ENCODE measurements around the gene SMCHD1.
"Not testable (repeated sequence)": the region's sequence is repeated elsewhere in the genome, so short reads cannot be mapped to it uniquely, and the experiment has no call there.

Gene SMCHD1

GRCh38 chr18:2715990-2716389, 60.5 kb downstream of the SMCHD1 start:
- DNase-seq (ENCODE audit: low read depth in 1 of 2, low spot score in 1 of 2) = no peak

GRCh38 chr18:2716394-2717326, 61.1 kb downstream of the SMCHD1 start:
- no peak for DNase-seq (ENCODE audit: low read depth in 1 of 2, low spot score in 1 of 2)

DNA sequence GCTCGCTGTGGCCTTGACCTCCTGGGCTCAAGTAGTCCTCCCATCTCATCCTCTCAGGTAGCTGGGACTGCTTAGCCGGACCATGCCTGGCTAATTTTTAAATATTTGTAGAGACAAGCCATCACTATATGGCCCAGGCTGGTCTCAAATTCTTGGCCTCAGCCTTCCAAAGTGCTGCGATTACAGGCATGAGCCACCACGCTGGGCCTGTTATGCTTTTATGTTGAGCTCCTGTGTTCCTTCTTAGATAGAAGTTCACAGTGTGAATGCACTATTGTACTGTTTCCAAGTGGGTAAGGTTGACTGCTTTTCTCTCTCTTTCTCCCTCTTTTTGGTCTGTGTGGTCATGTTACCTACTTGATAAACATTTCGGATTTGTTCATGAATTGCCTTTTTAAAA, 61.9 kb downstream of the SMCHD1 start:
- no peak for DNase-seq (ENCODE audit: low read depth in 1 of 2, low spot score in 1 of 2)

DNA sequence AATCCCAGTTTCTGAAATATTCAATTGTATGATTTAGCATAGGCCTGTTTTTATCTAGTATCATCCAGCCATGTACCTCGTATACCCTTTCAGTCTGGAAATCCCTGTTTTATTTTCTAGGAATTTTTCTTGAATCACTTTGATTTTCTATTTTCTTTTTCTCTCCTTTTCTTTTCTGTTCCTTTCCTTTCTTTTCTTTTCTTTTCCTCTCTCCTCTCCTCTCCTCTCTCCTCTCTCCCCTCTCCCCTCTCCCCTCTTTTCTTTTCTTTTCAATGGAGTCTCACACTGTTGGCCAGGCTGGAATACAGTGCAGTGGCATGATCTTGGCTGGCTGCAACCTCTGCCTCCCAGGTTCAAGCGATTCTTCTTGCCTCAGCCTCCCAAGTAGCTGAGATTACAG, 63.5 kb downstream of the SMCHD1 start:
- no peak for DNase-seq (ENCODE audit: low read depth in 1 of 2, low spot score in 1 of 2)

GRCh38 chr18:2723207-2723606, 67.7 kb downstream of the SMCHD1 start:
- DNase-seq (ENCODE audit: low read depth in 1 of 2, low spot score in 1 of 2) = no peak

GRCh38 chr18:2729757-2730156, 74.2 kb downstream of the SMCHD1 start:
- DNase-seq (ENCODE audit: low read depth in 1 of 2, low spot score in 1 of 2) = no peak

DNA sequence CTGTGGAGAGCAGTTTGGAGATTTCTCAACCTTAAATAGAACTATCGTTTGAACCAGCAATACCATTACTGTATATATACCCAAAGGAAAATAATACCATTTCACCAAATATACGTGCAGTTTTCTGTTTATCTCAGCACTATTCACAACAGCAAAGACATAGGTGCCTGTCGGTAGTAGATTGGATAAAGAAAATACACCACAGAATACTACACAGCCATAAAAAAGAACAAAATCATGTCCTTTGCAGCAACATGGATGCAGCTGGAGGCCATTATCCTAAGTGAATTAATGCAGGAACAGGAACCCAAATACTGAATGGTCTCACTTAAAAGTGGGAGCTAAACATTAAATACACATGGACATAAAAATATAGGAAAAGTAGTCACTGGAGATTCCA, 81.3 kb downstream of the SMCHD1 start:
- DNase-seq (ENCODE audit: low read depth in 1 of 2, low spot score in 1 of 2) = no peak

- not testable (repeated sequence) for DNase-seq (ENCODE audit: low read depth in 1 of 2, low spot score in 1 of 2)
These were observed 84.6 kb downstream of the SMCHD1 start for GRCh38 chr18:2740082-2740481.

- DNase-seq (ENCODE audit: low read depth in 1 of 2, low spot score in 1 of 2) = no peak
These were observed 90.7 kb downstream of the SMCHD1 start for GRCh38 chr18:2746274-2746673.

- no peak for DNase-seq (ENCODE audit: low read depth in 1 of 2, low spot score in 1 of 2)
These were observed 102.8 kb downstream of the SMCHD1 start for GRCh38 chr18:2758309-2758708.

GRCh38 chr18:2774669-2775068, 119.1 kb downstream of the SMCHD1 start:
- DNase-seq (ENCODE audit: low read depth in 1 of 2, low spot score in 1 of 2) = no peak

- no peak for DNase-seq (ENCODE audit: low read depth in 1 of 2, low spot score in 1 of 2)
These were observed 121.1 kb downstream of the SMCHD1 start for GRCh38 chr18:2776601-2777000.

GRCh38 chr18:2777241-2777640, 121.7 kb downstream of the SMCHD1 start:
- no peak for DNase-seq (ENCODE audit: low read depth in 1 of 2, low spot score in 1 of 2)

DNA sequence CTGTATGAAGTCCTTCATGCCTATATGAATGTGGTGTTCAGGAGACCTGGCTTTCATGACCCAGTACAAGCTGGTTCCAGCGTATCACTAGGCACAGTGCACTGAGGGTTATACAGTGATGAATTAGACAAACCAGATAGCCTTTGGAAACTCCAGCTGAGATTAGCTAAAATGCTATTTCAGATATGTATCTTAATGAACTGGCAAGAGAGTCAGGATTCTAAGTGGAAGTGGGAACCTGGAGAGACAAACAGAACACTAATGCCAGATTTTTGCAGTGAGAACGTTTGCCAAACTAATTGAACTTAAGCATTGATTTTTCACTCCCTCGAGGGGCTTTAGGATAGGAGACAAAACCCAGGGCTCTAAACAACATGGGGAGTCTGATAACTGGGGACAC, 125.2 kb downstream of the SMCHD1 start:
- no peak for DNase-seq (ENCODE audit: low read depth in 1 of 2, low spot score in 1 of 2)

GRCh38 chr18:2787225-2787624, 131.7 kb downstream of the SMCHD1 start:
- no peak for DNase-seq (ENCODE audit: low read depth in 1 of 2, low spot score in 1 of 2)

DNA sequence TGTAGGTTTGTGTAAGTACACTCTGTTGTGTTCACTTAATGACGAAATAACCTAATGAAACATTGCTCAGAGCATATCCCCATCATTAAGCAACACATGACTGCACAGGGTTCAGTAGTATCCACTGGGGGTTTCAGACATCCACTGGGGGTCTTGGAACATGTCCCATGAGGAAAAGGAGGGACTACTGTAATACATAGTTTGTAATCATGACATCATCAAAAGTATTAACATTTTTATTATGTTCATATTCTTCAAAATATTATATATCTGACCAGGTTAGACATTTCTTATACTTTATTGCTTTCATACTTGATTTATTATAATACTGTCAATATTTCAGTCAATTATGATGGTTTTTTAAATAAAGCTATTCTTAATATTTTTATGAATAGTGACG, 136.9 kb downstream of the SMCHD1 start:
- DNase-seq (ENCODE audit: low read depth in 1 of 2, low spot score in 1 of 2) = no peak

GRCh38 chr18:2794159-2794558, 138.6 kb downstream of the SMCHD1 start:
- no peak for DNase-seq (ENCODE audit: low read depth in 1 of 2, low spot score in 1 of 2)

DNA sequence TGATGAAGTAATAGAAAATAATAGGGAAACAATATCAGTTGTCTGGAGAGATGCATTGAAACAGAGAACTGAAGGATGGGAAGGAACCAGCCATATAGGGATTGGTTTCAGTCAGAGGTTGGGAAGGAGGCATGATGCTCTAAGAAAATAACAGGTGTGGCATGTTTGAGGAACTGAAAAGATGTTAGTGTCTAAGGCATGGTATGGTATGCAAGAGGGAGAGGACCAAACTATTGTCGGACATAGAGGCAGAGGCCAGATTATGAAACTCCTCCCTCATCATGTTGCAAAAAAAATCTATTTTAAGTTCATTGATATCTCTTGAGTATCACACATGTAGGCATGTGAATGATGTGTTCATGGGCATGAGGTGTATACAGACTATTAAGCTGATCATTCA, 142.4 kb downstream of the SMCHD1 start:
- no peak for DNase-seq (ENCODE audit: low read depth in 1 of 2, low spot score in 1 of 2)

- no peak for DNase-seq (ENCODE audit: low read depth in 1 of 2, low spot score in 1 of 2)
These were observed 143.8 kb downstream of the SMCHD1 start for GRCh38 chr18:2799369-2799768.

- DNase-seq (ENCODE audit: low read depth in 1 of 2, low spot score in 1 of 2) = no peak
These were observed 150.7 kb downstream of the SMCHD1 start for GRCh38 chr18:2805970-2806943.

GRCh38 chr18:2808640-2809039, 153.1 kb downstream of the SMCHD1 start:
- DNase-seq (ENCODE audit: low read depth in 1 of 2, low spot score in 1 of 2) = not testable (repeated sequence)

GRCh38 chr18:2809666-2810183, 154.2 kb downstream of the SMCHD1 start:
- not testable (repeated sequence) for DNase-seq (ENCODE audit: low read depth in 1 of 2, low spot score in 1 of 2)
